IPS-NIHi11 (cell line): ENCODE data around the gene SIX6.
"Not testable (repeated sequence)": the region's sequence is repeated elsewhere in the genome, so short reads cannot be mapped to it uniquely, and the experiment has no call there.

ENCODE experiments used
- DNase-seq: peaks from one replicate; pipeline ENCODE4 v3.0.0; 2012; ENCODE audit warnings: mixed read lengths, low spot score

The SIX6 gene

DNA sequence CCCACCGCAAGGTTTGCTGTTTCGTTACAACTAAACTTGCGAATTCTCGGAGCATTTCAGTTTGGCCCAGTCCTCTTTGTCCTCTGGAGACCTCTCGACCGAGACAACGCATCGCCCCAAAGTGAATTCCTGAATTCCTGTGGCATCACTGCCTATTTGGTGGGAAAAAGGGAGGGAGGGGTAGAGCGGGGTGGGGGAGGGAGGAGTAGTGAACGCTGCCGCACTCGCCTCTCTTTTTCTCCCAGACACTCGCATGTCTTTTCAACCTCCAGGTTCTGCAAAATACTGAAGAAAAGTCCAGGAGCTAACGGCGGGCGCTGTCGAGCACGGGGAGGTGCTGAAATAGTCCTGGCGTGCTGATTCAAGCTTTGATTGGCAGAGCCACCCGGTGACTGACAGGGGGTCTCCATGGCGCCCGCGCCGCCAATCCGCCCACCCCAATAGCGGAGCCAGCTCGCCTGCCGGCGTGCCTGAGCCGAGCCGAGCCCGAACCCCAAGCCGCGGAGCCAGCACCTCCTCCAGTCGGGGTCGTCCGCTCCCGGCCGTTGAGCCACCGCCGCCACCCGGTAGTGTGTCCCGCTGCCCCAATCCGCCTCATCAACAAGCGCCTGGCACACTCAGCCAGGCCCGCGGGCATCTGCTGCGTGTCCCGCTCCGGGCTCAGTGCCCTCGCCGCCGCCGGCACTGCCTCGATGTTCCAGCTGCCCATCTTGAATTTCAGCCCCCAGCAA, at the start of gene SIX6:
SIX6 (plus strand) TSS at position 440 of the 731 bp plus-strand sequence; CDS start at position 693, 253 bp downstream.
- DNase-seq, result peak; percentile 78

DNA sequence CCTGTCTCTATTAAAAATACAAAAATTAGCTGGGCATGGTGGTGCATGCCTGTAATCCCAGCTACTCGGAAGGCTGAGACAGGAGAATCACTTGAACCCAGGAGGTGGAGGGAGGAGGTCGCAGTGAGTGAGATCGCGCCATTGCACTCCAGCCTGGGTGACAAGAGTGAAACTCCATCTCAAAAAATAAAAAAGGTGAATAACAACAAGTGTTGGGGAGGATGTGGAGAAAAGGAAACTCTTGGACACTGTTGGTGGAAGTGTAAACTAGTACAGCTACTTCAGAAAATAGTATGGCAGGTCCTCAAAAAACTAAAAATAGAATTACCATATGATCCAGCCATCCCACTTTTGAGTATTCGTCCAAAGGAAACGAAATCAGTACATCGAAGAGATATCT, 28.7 kb upstream of the SIX6 start:
- DNase-seq, result not testable (repeated sequence)

DNA sequence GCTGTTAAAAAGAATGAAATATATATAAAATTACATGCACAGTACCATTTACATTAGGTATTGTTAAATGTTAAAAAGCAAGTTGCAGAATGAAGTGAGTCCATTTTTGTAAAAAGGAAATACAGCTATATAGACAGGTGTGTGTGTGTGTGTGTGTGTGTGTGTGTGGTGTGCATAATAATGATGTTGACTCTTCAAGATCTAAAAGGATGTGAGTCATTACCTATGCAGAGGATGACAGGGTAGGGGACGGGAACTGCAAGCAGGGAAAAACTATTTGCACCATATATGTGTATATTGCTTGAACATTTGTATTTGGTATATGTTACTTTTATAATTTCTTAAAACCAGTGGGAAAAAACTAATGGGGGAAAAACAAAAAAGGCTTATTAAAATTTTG, 26.2 kb upstream of the SIX6 start:
- DNase-seq, result no peak

DNA sequence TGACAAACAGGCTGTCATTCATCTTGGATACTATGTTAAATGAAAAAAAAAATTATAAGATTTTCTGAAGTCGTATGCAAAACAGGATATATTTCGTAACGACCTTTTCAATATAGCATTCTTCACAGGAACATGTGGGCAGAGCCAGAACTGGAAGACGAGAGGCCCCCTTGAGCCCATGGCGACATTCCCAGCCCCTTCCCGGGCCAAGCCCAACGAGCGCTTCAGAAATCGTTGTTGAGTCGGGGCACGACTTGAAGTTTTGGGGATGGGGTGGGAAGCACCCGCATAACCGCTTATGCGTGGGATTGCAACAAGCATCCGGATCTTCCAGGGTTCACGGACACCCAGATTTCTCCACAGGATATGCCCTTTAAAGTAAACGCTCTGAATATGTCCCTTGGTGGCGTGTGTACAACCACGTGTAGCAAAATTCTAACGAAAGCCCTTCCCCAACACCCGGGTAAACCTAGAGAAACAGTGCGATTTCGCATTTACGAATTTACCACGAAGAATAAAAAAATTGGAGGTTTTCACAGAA, 23.8 kb upstream of the SIX6 start:
- peak; percentile 15 for DNase-seq

DNA sequence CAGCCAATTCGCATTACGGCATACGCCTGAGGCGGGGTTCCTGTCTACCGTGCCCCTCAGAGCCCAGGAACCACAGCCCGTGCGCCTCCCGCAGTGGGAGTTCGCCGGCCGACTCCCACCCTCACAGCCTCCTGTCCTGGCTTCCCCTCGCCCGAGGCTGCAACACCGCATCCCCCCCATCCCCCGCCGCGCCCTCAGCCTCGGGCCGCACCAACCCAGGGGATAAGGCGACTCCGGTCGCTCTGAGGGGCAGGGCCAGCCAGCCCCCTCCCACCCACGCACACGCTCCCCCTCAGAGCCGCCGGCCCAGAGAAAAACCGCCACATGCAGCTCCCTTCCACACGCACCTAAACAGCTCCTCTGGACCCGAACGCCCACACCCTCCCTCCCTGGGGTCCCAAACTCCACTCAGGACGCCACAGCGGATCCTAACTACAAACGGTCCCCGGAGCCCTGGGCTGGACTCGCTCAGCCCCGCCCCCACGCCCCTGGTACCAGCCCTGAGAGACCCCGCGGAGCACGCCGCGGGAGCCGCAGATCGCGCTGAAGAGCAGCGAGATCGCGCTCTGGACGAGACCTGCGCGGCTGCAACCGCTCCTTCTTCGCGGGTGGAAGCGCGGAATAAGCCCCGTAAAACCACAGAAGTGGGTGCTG, 23.2 kb upstream of the SIX6 start, which contains the start of gene C14orf39:
C14orf39 (minus strand) TSS at position 466 of the 654 bp plus-strand sequence. CDS start 985 bp downstream, outside the sequence.
- DNase-seq, result peak; percentile 76

DNA sequence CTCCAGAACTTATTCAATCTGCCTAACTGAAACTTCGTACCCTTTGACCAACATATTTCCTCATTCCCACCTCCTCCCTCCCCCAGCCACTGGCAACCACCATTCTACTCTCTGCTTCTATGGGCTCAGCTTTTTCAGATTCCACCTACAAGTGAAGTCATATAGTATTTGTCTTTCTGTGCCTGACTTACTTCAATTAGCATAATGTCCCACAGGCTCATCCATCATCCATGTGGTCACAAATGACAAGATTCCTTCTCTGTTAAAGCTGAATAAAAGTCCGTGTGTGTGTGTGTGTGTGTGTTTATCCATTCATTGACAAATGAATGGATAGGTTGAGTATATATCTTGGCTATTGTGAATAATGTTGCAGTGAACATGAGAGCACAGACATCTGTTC, 21.7 kb upstream of the SIX6 start:
- no peak for DNase-seq

DNA sequence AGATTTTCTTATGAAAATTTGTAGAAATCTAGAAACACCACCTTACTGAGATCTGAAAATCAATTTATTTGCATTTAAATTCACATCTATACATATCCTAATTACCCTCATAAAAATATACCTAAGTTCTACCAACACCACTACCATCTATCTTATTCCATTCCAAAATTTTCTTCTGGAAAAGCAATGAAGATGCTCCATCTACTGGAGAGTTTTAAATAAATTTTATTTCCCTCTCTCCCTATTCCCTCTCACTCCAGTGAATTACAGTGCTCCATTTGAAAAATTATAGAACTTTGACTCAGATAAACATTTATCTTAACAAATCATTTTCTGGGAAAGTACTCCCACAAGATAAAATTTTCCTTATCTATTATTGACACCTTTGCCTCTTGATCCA, 20.8 kb upstream of the SIX6 start:
- DNase-seq, result no peak

DNA sequence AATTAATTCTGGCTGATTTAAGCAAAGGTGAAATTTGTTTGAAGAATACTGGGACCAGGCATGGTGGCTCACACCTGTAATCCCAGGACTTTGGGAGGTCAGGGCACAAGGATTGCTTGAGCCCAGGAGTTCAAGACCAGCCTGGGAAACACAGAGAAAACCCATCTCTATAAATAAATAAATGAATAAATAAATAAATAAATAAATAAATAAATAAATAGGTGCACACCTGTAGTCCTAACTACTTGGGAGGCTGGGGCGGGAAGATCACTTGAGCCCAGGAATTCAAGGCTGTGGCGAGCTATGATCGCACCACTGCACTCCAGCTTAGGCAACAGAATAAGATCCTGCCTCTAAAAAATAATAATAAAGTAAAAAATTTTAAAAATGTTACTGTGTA, 18.7 kb upstream of the SIX6 start:
- no peak for DNase-seq

DNA sequence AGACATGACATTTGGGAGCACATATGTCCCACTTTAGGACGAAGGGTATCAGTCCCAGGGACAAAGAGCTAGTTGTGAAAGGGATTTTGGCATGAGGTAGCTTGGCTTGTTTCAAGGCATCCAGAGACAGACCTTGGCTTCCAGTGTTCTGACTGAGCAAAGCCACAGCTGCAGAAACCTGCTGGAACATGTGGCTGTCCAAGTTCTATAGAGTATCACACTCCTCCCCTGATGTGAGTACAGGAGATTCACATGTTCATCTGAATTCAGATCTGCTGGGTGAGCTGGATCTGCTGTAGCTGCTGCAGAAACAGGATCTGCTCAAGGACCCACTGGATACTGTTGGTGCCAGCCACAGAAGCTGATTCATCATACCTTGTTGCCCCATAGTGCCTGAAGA, 13.0 kb upstream of the SIX6 start:
- DNase-seq, result no peak

DNA sequence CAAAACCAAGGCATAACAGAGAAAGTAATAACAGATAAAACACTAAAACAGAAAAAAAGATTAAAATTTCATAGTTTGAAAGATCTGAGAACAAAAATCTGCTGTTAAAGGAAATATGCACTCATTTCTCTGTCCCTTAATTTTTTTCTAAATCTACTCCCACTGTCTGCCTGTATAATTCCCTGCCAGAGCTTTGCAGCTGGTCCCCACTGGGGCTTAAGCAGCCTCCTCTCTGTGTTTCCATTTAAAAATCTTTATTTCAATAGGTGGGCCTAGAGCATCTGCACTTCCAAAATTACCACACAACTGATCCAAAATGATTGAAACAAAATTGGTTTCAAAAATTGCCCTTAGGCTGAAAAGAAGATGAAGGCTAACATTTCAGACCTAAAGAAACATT, 6.4 kb upstream of the SIX6 start:
- no peak for DNase-seq

DNA sequence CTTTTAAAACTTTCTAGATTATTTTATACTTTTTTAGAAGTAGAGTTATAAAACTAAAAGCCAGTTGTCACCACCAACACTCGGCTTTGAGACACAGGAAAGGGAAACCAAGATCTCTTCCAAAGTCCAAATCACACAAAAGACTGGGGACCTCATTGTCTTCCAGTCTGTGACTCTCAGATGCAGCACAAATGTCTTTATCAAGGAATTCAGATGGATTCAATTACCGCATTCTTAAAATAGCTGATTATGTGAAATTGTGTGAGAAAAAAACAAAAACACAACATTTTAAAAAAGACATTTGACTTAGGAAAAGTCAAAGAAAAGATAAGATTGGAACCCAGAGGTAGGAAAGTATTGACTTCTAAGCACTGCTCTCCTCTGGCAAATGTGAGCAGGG, 3.5 kb upstream of the SIX6 start:
- DNase-seq, result no peak

DNA sequence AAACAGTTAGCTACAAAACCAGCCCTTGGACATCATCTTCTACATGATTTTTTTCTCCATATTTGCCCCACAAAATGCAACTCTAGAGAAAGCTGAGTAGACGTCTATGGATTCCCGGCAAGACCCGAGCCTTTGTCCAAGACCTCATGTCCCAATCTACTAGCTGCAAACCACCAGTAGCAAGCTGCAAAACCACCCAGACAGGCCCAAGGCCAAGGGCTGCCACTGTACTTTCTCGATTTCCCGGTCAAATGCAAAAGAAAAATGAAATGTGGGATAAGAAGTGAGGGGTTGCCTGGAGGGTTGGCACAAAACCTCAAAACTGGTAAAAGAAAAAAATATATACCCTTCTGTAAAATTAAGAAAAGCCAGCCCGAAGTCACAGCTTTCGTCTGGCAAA, 2.9 kb upstream of the SIX6 start:
- no peak for DNase-seq

DNA sequence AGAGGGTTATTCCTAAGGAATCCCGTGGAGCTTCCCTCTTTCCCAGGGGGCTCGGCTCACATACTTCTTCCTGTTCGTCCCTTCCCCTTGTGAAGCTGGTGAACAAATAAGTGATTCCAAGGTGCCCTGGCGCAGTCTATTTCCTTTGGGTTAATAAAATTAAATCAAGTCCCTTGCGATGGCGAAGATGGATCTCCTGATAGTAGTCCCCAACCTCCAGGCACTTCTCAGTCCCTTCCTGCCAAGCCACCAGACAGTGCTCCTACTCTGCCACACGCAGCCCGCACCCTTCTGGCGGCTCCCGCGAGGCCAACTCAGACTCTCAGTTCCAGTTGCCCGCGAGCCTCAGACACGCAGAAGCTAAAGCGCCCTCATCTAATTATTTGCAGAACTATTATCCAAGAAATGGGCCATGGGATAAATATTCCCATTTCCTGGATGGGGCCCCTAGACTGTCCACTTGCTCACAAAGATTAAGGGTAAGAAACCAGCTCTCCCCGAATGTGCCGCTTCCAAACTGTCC, 2.4 kb upstream of the SIX6 start:
- no peak for DNase-seq

DNA sequence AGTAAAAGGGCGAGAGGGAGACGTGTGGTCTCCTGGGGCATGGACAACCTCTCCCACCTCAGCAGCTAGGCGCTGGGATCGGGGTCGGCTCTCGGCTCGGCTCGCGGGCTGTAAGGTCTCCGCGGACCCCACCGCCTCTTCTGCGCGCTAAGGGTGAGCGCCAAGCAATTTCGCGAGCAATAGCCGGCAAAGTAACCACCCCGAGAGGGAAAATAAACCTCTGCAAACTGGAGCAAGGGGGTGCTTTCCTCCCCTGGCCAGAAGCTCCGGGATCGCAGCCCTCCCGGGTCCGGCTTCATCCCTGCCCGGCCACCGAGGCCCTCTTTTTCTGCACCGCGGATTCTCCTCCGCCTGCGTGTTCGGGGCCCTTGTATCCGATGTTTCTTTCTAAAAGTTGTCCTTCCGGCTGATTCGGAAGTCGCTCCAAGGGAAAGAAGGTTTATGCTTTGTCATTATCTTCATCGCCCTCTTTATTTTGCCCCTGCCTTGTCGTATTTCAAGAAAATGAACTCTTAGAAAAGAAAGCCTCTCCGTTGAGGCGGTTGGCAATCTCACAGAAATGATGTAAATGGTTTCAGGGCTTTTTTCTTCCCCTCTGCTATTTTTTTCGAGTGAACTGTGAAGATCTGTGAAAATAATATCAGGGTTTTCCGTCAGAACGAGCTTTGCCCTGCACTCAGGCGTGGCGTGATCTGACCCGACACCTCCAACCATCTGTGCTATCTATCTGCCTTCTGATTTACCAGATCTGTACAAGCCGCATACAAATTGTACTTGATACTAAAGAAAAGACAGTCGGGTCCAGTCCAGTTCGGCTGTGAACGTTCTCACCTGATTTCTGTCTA, 1.7 kb upstream of the SIX6 start:
- peak; percentile 18 for DNase-seq

DNA sequence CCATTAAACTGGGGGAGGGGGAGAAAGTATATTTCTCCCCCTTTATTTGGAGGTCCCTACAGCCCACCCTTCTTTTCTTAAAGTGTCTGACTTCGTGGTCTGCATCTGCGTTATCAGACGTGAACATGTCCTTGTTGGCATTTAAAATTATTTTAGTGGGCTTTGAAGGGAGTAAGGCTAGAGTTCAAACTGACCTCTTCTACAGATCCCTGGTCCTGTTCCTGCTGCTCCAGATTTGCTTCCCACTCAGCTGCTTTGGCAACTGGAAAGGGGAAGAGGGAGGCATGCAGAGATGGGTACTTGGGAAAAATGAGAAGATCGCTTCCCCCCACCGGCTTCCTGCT, 611 bp upstream of the SIX6 start:
- peak; percentile 37 for DNase-seq

DNA sequence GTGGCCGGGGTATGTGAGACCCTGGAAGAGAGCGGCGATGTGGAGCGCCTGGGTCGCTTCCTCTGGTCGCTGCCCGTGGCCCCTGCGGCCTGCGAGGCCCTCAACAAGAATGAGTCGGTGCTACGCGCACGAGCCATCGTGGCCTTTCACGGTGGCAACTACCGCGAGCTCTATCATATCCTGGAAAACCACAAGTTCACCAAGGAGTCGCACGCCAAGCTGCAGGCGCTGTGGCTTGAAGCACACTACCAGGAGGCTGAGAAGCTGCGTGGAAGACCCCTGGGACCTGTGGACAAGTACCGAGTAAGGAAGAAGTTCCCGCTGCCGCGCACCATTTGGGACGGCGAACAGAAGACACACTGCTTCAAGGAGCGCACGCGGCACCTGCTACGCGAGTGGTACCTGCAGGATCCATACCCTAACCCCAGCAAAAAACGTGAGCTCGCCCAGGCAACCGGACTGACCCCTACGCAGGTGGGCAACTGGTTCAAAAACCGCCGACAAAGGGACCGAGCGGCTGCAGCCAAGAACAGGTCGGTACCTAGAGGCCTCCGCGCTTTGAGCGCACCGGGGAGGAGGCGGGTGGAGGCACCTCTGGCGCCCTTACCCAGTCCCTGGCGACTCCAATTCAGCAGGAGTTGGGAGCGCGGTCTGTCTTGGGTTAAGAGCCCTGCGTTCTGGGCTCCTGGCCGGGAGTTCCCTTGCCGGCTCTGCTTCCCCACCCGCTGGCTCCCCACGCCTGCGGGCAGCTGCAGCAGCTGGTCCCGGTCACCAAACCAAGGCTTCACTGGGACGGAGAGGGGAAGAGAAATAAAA, 700 bp downstream of the SIX6 start:
- peak; percentile 47 for DNase-seq

DNA sequence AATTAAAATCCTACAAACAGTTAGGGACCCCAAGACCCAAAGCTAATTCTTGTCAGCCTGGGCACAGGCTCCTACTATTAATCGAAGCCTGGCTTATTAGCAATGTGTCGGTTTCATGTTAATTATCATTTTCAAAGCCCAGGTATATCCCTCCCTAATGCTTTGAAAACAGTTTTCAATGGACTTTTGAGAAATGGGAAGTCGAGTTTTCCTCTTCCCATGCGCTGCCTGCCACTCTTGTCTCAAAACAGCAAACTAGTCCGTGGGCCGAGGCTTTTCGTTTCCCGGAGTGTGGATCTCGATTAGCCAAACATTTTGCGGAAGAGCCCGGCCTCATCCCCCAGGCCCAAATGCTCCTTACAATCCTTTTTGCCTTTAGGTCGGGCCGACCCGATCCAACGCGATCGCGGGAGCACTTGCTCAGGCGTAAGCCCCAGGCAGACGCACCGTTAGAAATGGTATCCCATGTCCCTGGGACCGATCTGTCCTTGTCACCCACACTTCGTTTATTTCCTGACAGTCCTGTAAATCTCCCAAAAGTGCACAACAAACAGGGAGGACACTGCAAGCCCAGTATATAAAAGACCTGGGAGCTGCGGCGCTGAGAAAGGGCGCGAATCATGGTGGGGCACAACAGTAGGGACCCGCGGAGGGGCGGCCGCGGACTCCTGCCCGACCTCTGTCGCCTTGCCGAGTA, 1.5 kb downstream of the SIX6 start:
- DNase-seq, result no peak

DNA sequence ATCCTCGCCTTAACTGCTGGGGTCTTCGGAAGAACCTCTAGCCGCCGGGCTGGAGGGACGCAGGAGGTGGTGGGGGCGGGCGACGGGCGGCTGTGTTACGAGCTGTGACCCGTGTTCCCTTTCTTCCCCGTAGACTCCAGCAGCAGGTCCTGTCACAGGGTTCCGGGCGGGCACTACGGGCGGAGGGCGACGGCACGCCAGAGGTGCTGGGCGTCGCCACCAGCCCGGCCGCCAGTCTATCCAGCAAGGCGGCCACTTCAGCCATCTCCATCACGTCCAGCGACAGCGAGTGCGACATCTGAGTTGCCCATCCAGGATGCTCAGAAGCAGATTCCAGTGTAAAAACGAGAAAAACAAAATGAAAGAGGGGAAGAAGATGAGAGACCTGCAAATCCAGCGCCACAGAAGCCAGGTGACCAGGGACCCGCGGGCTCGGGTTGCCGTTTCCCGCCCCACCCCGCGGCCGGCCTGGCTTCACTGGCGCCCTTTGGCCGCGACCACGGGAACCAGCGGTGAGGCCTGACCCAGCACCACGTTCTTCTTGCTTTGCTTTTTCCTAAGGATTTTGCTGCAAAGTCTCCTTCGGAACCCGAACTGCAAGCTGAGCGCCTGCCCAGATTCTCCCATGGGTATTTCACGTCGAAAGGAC, 2.1 kb downstream of the SIX6 start:
- DNase-seq, result no peak

DNA sequence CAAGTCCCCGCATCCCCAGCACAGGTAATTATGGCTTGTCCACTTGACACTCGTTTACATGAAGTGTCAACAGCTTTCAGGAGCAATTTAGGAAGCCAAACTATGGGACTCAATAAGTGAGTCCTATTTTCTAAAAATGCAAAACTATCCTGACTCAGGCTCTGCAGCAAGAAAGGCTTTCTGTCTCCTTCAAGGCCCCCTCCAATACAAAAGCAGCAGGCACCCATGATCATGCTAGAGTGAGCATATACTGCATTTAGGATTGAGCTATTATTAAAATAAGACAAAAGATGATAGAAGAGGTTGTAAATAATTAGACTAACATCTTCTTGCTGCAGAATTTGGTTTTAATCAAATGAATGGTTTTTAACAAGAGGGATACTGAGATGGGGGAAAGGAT, 3.2 kb downstream of the SIX6 start:
- DNase-seq, result no peak

DNA sequence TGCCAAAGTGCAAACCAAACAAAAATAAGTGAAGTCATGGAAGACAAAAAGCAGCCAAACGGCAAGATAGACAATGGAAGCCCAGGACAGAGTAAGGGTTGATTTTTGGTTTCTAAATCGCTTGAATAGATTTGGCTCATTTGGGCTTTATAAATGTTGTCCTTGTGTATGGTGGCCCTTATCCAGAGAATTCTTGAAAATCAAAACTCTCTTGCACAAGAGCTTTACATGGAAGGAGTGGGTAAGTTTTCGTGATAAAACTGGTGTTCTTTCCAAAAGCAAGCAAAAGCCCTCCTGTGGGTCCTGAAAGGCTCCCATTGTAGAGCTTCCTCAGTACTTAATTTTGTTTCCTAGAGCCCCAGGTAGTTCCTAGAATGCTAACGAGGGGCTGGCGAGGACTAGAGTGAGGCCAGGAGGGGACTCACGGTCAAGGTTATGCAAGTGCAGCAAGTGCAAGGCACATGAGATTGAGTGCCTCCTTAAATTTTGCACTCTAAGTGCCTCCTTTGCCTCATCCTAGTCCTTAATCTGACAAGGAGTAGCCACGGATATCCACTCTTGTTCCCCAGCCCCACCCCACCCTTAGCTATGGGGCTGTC, 4.1 kb downstream of the SIX6 start:
- DNase-seq, result no peak
